GM23338 (cell line): Measurements from ENCODE around the gene DTX4. TPM values are rescaled to one million over a fixed set of nuclear protein-coding genes. Genes with fewer than 3 reads are reported as not detected.
A peak's percentile ranks its signal among the peaks of the same experiment; 100 is the strongest.

ENCODE experiments used
- ATAC-seq: fragments of 200-7000 bp; cut with Tn5 transposase; 3 replicates; pipeline ENCODE4 v1.9.1; 2020
- DNase-seq: peaks from one replicate; pipeline ENCODE4 v3.0.0-alpha.2; 2015; ENCODE audit warnings: low spot score
- H2AFZ ChIP-seq: fragments of 200-600 bp; sonication (generic); 2 replicates; pipeline ENCODE4 v1.8.0; 2016; ENCODE audit warnings: antibody characterized with exemption, mild to moderate bottlenecking, moderate library complexity
- H3F3A ChIP-seq: fragments of 200-600 bp; sonication (generic); replicated peaks from 2 replicates; pipeline ENCODE4 v1.8.0; 2017; ENCODE audit warnings: antibody characterized with exemption, mixed run types, low read depth
- H3K27ac ChIP-seq: fragments of 200-600 bp; sonication (generic); 2 replicates; pipeline ENCODE4 v1.6.1; 2016; ENCODE audit warnings: low read depth
- H3K27me3 ChIP-seq: fragments of 200-600 bp; sonication (generic); 2 replicates; pipeline ENCODE4 v1.8.0; 2016; ENCODE audit warnings: mild to moderate bottlenecking, mixed run types, moderate library complexity; ENCODE audit not compliant: insufficient read depth
- H3K36me3 ChIP-seq: fragments of 200-600 bp; sonication (generic); 2 replicates; pipeline ENCODE4 v1.8.0; 2016; ENCODE audit warnings: mild to moderate bottlenecking; ENCODE audit not compliant: insufficient read depth
- H3K4me1 ChIP-seq: fragments of 200-600 bp; sonication (generic); 2 replicates; pipeline ENCODE4 v1.8.0; 2016; ENCODE audit warnings: mild to moderate bottlenecking, moderate library complexity; ENCODE audit not compliant: insufficient read depth
- H3K4me2 ChIP-seq: fragments of 200-600 bp; sonication (generic); 2 replicates; pipeline ENCODE4 v1.7.1; 2017; ENCODE audit warnings: mixed run types
- H3K4me3 ChIP-seq: fragments of 200-600 bp; sonication (generic); 2 replicates; pipeline ENCODE4 v1.6.1; 2016; ENCODE audit warnings: mixed run types
- H3K79me2 ChIP-seq: fragments of 200-600 bp; sonication (generic); replicated peaks from 2 replicates; pipeline ENCODE4 v1.8.0; 2017; ENCODE audit warnings: mild to moderate bottlenecking; ENCODE audit not compliant: insufficient read depth
- H3K9me2 ChIP-seq: fragments of 200-600 bp; sonication (generic); 2 replicates; pipeline ENCODE4 v1.8.0; 2017; ENCODE audit not compliant: insufficient read depth
- H4K20me1 ChIP-seq: fragments of 200-600 bp; sonication (generic); replicated peaks from 2 replicates; pipeline ENCODE4 v1.8.0; 2017; ENCODE audit warnings: mild to moderate bottlenecking; ENCODE audit not compliant: insufficient read depth
- H3K27ac Mint-ChIP-seq: 2 replicates; pipeline ENCODE4 v1.8.0; 2020; ENCODE audit warnings: inconsistent platforms, mild to moderate bottlenecking, moderate library complexity, mixed read lengths
- H3K27me3 Mint-ChIP-seq: 3 replicates; pipeline ENCODE4 v1.8.0; 2022; ENCODE audit warnings: low read depth, mild to moderate bottlenecking, moderate library complexity, mixed read lengths, inconsistent platforms; ENCODE audit not compliant: insufficient read depth, poor library complexity
- H3K36me3 Mint-ChIP-seq: 3 replicates; pipeline ENCODE4 v1.8.0; 2021; ENCODE audit warnings: low read depth, mild to moderate bottlenecking, inconsistent platforms, moderate library complexity, mixed read lengths
- H3K4me1 Mint-ChIP-seq: 3 replicates; pipeline ENCODE4 v1.8.0; 2020; ENCODE audit warnings: mild to moderate bottlenecking, inconsistent platforms, mixed read lengths
- H3K4me3 Mint-ChIP-seq: 3 replicates; pipeline ENCODE4 v1.8.0; 2021; ENCODE audit warnings: moderate library complexity, mild to moderate bottlenecking, inconsistent platforms, mixed read lengths
- H3K9me3 Mint-ChIP-seq: 3 replicates; pipeline ENCODE4 v1.8.0; 2020; ENCODE audit warnings: moderate library complexity, mild to moderate bottlenecking, inconsistent platforms, mixed read lengths
- EZH2phosphoT487 ChIP-seq: fragments of 200-600 bp; sonication (generic); IDR thresholded peaks from one replicate; pipeline ENCODE4 v1.8.1; 2018; ENCODE audit warnings: antibody characterized with exemption; ENCODE audit not compliant: unreplicated experiment
- NANOG ChIP-seq: IDR thresholded peaks from 2 replicates; pipeline ENCODE4 v1.6.1; 2016; ENCODE audit warnings: antibody characterized with exemption, borderline replicate concordance
- STAT1 ChIP-seq: IDR thresholded peaks from one replicate; pipeline ENCODE4 v1.6.1; 2016; ENCODE audit warnings: antibody characterized with exemption; ENCODE audit not compliant: unreplicated experiment
- ZNF114 ChIP-seq: fragments of 250-450 bp; sonication (Bioruptor Pico); IDR thresholded peaks from 2 replicates; pipeline ENCODE4 v1.5.0; 2020; ENCODE audit warnings: mild to moderate bottlenecking, moderate library complexity
- ZNF331 ChIP-seq: fragments of 250-450 bp; sonication (Bioruptor Pico); IDR thresholded peaks from 2 replicates; pipeline ENCODE4 v1.5.0; 2020; ENCODE audit warnings: low read depth, mild to moderate bottlenecking, moderate library complexity
- polyA plus RNA-seq: library from polyadenylated mRNA; unstranded; fragments of >200 nt; fragmentation: Nextera tagmentation; extraction: Ambion mirVana; gene quantifications from 2 replicates; pipeline ENCODE4 v1.2.1, GENCODE V29; 2016
- total RNA-seq: library from RNA; depleted of rRNA; stranded (reverse); fragments of >200 nt; shearing (Covaris generic); gene quantifications from 2 replicates; pipeline ENCODE4 v1.2.3, GENCODE V29; 2014
- TF ChIP-seq, protein P1 (sequence below), 2 experiments: fragments of 200-600 bp in 1 of 2; sonication (generic) in 1 of 2; conservative IDR thresholded peaks; 2 replicates each; pipeline versions ENCODE4 v1.5.1 to v1.6.1; 2016 to 2017; ENCODE audit warnings: antibody characterized with exemption in 2 of 2, low read depth in 2 of 2, mild to moderate bottlenecking in 2 of 2, moderate library complexity in 1 of 2
- TF ChIP-seq, protein P2 (sequence below): IDR thresholded peaks from 2 replicates; pipeline ENCODE4 v1.6.1; 2016; ENCODE audit warnings: antibody characterized with exemption
- TF ChIP-seq, protein P3 (sequence below): IDR thresholded peaks from one replicate; pipeline ENCODE4 v1.6.1; 2018; ENCODE audit warnings: antibody characterized with exemption; ENCODE audit not compliant: unreplicated experiment

The DTX4 gene
- total and polyA plus RNA-seq, 2 experiments from 2014 or later, result 4.2 to 14.7 TPM

DNA sequence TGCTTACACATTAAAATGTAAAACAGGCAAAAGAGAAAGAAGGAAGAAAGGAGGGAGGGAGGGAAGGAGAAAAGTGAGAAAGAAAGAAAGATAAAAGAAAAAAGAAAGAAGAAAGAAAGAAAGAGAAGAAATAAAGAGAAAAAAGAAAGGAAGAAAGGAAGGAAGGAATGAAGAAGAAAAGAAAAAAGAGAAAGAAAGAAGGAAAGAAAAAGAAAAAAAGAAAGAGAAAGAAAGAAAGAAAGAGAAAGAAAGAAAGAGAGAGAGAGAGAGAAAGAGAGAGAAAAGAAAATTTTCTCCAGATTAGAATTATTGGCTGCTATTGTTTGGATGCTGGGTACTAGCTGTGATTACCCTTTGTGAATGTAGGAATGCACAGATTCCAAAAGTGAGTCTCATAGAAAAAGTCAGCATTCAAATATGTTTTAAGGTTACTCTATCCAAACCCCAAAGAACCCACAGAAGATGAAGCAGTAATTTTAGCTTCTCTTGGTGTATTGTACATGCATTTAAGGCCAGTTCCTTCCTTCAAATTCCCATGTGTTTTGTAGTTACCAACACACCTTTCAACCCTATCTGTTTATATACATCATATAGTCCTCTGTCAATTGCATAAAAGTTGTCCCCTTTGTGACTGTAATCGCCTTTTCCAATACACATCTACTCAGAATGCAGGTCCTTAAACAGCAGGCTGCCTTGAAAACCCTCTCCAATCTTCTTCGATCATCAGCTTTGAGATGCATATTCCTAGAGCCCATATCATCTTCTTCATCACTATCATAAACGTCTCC is 30.1 kb upstream of the DTX4 start (continued):
- TF ChIP-seq ZNF331 (CRISPR knock-in tag), result no peak
- TF ChIP-seq ZNF114 (CRISPR knock-in tag), result no peak
- TF ChIP-seq, protein P1, sequence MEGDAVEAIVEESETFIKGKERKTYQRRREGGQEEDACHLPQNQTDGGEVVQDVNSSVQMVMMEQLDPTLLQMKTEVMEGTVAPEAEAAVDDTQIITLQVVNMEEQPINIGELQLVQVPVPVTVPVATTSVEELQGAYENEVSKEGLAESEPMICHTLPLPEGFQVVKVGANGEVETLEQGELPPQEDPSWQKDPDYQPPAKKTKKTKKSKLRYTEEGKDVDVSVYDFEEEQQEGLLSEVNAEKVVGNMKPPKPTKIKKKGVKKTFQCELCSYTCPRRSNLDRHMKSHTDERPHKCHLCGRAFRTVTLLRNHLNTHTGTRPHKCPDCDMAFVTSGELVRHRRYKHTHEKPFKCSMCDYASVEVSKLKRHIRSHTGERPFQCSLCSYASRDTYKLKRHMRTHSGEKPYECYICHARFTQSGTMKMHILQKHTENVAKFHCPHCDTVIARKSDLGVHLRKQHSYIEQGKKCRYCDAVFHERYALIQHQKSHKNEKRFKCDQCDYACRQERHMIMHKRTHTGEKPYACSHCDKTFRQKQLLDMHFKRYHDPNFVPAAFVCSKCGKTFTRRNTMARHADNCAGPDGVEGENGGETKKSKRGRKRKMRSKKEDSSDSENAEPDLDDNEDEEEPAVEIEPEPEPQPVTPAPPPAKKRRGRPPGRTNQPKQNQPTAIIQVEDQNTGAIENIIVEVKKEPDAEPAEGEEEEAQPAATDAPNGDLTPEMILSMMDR (conservative IDR thresholded peaks at IDR 0.05; ENCODE audit: low read depth in 2 of 2), result no peak
- no peak for TF ChIP-seq STAT1

DNA sequence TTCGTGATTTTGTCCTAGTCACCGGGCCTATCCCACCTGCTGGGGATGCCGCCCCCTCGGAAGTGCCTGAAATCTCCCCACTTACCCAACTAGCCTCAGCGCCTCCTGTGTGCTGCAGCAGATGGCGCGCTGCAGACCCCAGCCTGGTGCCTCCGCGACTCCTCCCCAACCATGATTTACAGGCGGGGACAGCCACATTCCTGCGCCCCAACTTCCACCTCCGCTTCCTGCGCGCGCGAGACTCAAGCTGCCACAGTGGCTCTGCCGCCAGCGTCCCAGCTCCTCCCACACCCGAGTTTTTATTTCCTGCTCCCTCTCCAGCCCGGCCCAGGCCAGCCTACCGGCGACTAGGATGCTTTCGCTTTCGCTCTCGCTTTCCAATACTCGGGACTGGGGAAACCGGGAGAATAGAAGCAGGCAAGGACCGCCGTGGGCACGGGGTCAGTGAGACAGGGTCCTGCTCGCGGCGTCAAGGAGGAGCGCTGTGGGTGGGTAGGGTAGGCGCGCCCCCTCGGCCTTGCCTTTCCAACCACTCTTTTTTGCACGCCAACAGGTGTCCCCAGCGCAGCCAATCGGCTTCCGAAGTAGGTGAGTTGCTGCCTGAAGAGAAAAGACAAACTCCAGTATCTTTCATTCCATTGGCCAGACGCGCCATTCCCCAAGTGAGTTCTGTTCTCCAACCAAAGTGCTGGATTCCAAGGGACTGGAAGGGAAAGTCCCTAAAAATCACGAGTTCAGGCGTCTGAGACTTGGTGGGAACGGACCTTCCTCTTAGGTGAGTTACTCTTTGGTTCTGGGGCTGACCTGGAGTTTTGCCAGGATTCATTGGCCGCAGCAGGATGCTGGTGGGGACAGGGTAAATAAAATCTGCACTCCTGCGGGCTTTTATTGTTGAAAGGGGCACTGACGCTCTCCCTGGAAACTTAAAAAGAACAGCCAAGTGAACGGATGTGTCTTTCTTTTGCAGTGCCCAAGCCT is 29.1 kb upstream of the DTX4 start, which contains the start of gene FAM111A:
TSS of gene FAM111A (plus strand) at position 327 of the 978 bp plus-strand sequence. CDS start 6,017 bp downstream, outside the sequence.
- Histone ChIP-seq H3K9me2 (no peaks in the 10 kb centered on the region), H3K4me3 (peak within 1 kb of the TSS; percentile 63), H4K20me1 (no peaks in the 10 kb centered on the region), H3K4me1 (peaks cover 26% of the 10 kb centered on the region), H3K27me3 (peaks cover 4% of the 10 kb centered on the region; the same call in 1 of the 2 replicates), H3K79me2 (peaks cover 22% of the 10 kb centered on the region; the same call in 1 of the 2 replicates), H3F3A (peaks cover 7% of the 10 kb centered on the region; the same call in 1 of the 2 replicates), H3K27ac (peak within 1 kb of the TSS; percentile 91), H3K4me2 (peak within 1 kb of the TSS; percentile 84), H3K36me3 (no peaks in the 10 kb centered on the region), H2AFZ (peak within 1 kb of the TSS; percentile 84)
- Mint-ChIP-seq H3K27ac (peak within 1 kb of the TSS; percentile 96), H3K27me3 (peaks cover 13% of the 10 kb centered on the region), H3K4me3 (peak within 1 kb of the TSS; percentile 92), H3K4me1 (peaks cover 25% of the 10 kb centered on the region), H3K36me3 (peaks cover 27% of the 10 kb centered on the region), H3K9me3 (peaks cover 13% of the 10 kb centered on the region)
- peak; percentile 81 for ATAC-seq
- peak; percentile 95 for DNase-seq
- TF ChIP-seq, protein P2, sequence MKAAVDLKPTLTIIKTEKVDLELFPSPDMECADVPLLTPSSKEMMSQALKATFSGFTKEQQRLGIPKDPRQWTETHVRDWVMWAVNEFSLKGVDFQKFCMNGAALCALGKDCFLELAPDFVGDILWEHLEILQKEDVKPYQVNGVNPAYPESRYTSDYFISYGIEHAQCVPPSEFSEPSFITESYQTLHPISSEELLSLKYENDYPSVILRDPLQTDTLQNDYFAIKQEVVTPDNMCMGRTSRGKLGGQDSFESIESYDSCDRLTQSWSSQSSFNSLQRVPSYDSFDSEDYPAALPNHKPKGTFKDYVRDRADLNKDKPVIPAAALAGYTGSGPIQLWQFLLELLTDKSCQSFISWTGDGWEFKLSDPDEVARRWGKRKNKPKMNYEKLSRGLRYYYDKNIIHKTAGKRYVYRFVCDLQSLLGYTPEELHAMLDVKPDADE, result no peak
- TF ChIP-seq NANOG, result no peak
- TF ChIP-seq ZNF114 (CRISPR knock-in tag), result no peak
- TF ChIP-seq, protein P3, sequence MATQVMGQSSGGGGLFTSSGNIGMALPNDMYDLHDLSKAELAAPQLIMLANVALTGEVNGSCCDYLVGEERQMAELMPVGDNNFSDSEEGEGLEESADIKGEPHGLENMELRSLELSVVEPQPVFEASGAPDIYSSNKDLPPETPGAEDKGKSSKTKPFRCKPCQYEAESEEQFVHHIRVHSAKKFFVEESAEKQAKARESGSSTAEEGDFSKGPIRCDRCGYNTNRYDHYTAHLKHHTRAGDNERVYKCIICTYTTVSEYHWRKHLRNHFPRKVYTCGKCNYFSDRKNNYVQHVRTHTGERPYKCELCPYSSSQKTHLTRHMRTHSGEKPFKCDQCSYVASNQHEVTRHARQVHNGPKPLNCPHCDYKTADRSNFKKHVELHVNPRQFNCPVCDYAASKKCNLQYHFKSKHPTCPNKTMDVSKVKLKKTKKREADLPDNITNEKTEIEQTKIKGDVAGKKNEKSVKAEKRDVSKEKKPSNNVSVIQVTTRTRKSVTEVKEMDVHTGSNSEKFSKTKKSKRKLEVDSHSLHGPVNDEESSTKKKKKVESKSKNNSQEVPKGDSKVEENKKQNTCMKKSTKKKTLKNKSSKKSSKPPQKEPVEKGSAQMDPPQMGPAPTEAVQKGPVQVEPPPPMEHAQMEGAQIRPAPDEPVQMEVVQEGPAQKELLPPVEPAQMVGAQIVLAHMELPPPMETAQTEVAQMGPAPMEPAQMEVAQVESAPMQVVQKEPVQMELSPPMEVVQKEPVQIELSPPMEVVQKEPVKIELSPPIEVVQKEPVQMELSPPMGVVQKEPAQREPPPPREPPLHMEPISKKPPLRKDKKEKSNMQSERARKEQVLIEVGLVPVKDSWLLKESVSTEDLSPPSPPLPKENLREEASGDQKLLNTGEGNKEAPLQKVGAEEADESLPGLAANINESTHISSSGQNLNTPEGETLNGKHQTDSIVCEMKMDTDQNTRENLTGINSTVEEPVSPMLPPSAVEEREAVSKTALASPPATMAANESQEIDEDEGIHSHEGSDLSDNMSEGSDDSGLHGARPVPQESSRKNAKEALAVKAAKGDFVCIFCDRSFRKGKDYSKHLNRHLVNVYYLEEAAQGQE, result peak; percentile 8
- TF ChIP-seq EZH2phosphoT487, result no peak
- no peak for TF ChIP-seq ZNF331 (CRISPR knock-in tag)
